ENCODE results near the gene PPP2R2B. TPM values are rescaled to one million over a fixed set of nuclear protein-coding genes. Genes with fewer than 3 reads are reported as not detected.

Gene PPP2R2B
- total RNA-seq, 2 experiments from 2014 or later: 5.3 to 8.7 TPM

DNA sequence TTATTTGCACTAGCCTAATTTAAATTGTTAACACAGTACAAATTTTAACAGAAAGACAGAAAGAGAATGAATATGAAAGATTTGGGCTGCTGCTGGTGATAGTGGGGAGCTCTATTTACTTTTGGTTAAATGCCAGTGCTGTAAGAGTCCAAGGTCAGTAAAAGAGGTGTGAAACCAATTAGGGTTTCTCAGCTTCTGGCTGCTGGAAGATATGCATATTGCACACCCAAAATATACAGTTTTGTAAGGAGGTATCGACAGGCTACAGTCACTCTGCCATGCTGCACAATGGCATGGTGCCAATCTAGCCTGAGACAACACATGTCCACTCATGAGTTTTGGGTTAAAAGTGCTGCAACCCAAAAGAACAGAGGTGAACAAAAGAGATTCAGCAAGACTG lies 79.3 kb downstream of the PPP2R2B start:
- Mint-ChIP-seq H3K36me3 (no peaks in the 10 kb centered on the region), H3K9me3 (no peaks in the 10 kb centered on the region), H3K27ac (no peak overlapping the region), H3K4me3 (no peak overlapping the region), H3K27me3 (peaks cover 3% of the 10 kb centered on the region), H3K4me1 (peaks cover 6% of the 10 kb centered on the region)
- DNase-seq: no peak
- POLR2A ChIA-PET: no interaction called here
- no peak for ATAC-seq (ENCODE audit: low read depth)

DNA sequence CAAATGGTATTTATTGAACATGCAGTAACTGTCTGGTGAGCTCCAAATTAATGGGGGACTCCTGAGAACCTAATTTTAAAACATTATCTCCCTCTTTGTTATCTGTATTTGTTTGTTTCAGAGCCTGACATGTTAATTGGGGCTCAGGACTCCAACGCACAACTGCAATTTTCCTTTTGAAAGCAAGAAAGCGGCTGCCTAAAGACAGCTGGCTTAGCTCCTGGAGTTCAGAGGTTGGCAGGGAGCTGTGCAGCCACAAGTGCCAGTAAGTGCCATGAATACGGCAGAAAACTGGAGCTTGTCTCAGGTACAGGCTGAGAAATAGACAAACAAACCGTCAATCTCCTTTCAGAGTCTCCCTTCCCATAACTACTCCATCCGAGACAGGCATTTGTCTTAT lies 80.9 kb downstream of the PPP2R2B start:
- Mint-ChIP-seq H3K4me1 (peaks cover 13% of the 10 kb centered on the region), H3K27ac (no peak overlapping the region), H3K27me3 (no peaks in the 10 kb centered on the region), H3K4me3 (no peak overlapping the region), H3K9me3 (peaks cover 2% of the 10 kb centered on the region), H3K36me3 (peaks cover 4% of the 10 kb centered on the region)
- ATAC-seq (ENCODE audit: low read depth) (no peak), DNase-seq (no peak)
- POLR2A ChIA-PET: no interaction called here

DNA sequence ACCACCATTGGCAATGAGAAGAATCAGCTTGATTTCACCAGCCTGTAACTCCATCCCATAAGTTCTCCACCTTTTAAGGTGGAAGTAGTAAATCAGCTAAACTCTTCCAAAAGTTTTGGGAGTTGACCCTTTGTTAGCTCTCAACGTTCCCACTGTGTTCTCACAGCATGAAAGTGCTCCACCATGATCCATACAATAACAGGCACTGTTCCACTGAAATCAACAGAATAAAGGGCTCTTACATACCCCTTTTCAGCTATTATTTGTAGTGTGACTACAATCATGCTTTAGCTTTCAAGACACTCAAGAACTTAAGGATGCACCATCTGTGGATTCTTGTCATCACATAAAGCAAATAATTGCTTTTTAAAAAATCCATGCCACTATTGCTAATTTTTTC lies 81.6 kb downstream of the PPP2R2B start:
- peaks cover 14% of the 10 kb centered on the region for H3K4me1 Mint-ChIP-seq
- H3K9me3 Mint-ChIP-seq: peaks cover 2% of the 10 kb centered on the region
- H3K4me3 Mint-ChIP-seq: no peak overlapping the region

DNA sequence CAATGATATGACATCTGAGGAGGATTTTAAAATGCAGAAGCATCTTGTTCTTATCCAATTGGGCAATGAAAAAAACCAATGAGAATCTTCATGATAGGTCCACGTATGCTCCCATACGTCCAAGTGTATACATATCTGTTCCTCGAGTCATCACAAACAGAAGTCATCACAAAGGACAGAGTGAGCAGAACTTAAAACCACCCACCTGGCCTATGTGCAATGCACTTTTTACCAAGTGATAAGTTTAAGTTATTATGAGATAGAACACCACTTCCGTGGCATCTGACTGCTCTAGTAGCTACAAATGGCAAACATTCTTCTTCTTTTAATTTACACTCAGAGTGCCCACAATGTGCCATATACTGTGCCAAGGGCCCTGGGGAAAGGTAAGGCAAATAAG lies 82.4 kb downstream of the PPP2R2B start:
- H3K27me3 Mint-ChIP-seq: no peaks in the 10 kb centered on the region
- no peak overlapping the region for H3K27ac Mint-ChIP-seq
- POLR2A ChIA-PET: no interaction called here
- H3K9me3 Mint-ChIP-seq: peaks cover 2% of the 10 kb centered on the region
- DNase-seq: no peak
- ATAC-seq (ENCODE audit: low read depth): no peak
- H3K4me3 Mint-ChIP-seq: no peak overlapping the region
- peaks cover 14% of the 10 kb centered on the region for H3K4me1 Mint-ChIP-seq
- peaks cover 8% of the 10 kb centered on the region for H3K36me3 Mint-ChIP-seq

More for the DNA sequence above, 81.6 kb downstream of the PPP2R2B start:
- no peak for DNase-seq
- no peak overlapping the region for H3K27ac Mint-ChIP-seq
- POLR2A ChIA-PET: no interaction called here
- ATAC-seq (ENCODE audit: low read depth): no peak
- peaks cover 8% of the 10 kb centered on the region for H3K36me3 Mint-ChIP-seq
- H3K27me3 Mint-ChIP-seq: no peaks in the 10 kb centered on the region

DNA sequence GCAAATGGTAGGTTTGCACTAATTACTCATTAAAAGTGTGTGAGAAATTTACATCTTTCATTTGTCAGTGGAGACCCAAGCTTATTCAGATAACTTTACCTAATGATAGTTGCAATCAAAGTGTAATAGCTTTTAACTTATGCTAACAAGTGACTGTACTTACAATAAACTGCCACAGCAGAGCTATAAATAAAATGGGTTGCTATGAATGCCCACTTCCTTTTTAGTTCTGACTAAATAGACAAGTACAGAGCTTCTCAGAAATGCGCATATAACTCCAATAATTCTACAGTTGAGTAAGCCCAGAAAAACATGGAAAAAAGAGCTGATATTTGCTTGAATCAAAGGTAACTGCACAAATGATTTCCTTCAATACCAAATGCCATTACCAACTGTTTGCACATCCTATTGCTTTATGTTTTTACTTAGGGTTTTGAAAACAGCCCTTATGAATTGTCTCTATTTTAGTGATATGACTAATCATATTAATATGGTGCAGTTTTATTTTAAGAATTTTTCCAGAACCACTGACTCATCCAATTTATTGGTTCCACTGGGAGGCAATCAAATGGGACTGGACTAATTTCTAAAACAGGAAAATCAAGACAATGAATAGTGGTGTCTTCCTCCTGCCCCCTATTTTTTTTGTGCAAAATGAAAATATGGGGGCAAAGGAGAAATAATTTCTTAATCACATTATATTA lies 84.1 kb downstream of the PPP2R2B start:
- POLR2A ChIA-PET: interaction anchor here (1.1 kb wide), 1 partner anchor 42 kb away, joined by 5 read pairs; no protein-coding TSS in a partner anchor
- H3K9me3 Mint-ChIP-seq: peaks cover 4% of the 10 kb centered on the region

DNA sequence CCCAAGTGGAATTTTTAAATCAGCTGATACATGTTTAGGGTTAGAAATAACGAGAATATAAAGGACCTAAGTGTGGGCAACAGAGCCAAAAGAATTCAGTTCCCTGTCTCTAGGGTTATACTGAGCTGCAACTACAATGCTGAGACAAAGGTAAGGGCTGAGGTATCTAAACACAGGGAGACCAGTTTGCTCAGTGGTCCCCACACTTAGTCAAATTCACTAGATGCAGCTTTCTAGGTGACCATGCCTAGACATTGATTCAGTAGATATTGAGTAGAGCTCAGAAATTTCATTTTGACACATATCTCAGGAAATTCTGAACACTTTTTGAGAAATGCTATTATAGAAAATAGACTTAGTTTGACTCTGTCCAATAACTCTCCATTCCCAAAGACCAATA lies 84.8 kb downstream of the PPP2R2B start:
- Mint-ChIP-seq H3K27ac (peak overlapping the region; percentile 79), H3K36me3 (peaks cover 8% of the 10 kb centered on the region), H3K4me3 (peak overlapping the region; percentile 42), H3K9me3 (peaks cover 5% of the 10 kb centered on the region), H3K27me3 (peaks cover 3% of the 10 kb centered on the region), H3K4me1 (peaks cover 17% of the 10 kb centered on the region)
- DNase-seq (no peak), ATAC-seq (ENCODE audit: low read depth) (no peak)
- POLR2A ChIA-PET: interaction anchor here (0.6 to 1.1 kb wide), 2 partner anchors 41 to 66 kb away, joined by 3 to 5 read pairs; no protein-coding TSS in a partner anchor

More for the DNA sequence above, 84.1 kb downstream of the PPP2R2B start:
- ATAC-seq (ENCODE audit: low read depth) (peak; percentile 91), DNase-seq (no peak)
- Mint-ChIP-seq H3K27me3 (peaks cover 2% of the 10 kb centered on the region), H3K36me3 (peaks cover 8% of the 10 kb centered on the region), H3K4me3 (peak overlapping the region; percentile 42), H3K27ac (peak overlapping the region; percentile 79), H3K4me1 (peaks cover 17% of the 10 kb centered on the region)

DNA sequence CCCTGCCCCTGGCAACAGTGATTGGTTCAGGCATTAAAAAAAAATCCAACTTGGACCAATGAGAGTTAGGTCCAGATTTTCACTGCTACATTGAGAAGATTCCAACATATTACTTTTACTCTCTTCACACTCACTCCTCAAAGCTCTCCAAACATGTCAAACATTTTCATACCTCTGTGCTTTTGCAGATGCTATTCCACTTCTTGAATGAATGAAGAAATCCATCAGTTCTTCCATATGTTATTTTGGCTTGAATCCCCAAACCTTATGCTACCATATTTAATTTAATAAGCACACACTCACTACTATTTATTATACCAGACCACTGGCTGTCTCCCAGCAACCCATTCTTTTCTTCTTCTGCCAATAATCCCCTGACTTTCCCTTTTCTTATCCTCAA lies 87.1 kb downstream of the PPP2R2B start:
- ATAC-seq (ENCODE audit: low read depth): no peak
- Mint-ChIP-seq H3K36me3 (peaks cover 10% of the 10 kb centered on the region), H3K27me3 (peaks cover 3% of the 10 kb centered on the region), H3K4me3 (no peak overlapping the region), H3K9me3 (peaks cover 5% of the 10 kb centered on the region), H3K4me1 (peaks cover 18% of the 10 kb centered on the region), H3K27ac (no peak overlapping the region)
- no peak for DNase-seq
- POLR2A ChIA-PET: no interaction called here

DNA sequence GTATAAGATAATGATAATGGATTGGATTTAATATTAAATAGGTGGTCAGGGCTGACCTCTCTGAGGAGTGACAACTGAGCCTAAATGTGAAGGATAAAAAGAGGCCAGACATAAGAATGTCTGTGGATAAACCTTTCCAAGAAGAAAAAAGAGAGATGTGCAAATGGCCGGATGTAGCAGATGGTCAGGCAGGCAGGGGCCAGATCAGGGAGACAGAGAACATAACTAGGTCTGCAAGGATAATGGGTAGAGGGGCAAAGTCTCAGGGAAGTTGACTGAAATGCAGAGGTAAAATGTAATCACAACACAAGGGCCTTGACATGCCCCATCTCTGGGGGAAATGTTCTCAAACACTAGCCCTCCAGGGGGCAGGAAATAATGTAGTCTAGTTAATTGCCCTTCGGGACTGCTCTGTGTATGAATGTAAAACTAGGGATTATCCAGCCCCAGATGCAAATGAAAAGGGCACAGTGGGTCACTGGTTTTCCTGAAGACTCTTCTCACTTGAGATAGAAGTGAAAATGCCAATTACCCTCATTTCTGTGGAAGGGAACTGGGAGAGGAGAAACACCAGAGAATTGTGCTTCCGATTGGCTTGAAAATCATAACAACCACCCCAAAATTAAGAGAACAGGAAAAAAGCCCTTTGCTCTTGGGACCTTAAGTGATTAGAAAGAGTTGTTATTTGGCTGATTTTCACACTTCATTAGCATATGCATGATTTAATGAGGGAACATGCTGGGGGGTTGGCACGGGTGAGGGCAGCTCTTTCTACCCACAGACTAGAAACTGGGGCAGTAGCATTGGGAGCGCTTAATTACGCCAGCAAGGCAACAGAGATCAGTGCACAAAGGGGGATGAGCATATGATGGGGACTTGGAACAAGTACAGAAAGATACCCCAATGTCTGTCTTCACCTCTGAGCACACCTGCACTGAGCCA lies 88.6 kb downstream of the PPP2R2B start:
- H3K4me3 Mint-ChIP-seq: no peak overlapping the region
- H3K4me1 Mint-ChIP-seq: peaks cover 25% of the 10 kb centered on the region
- ATAC-seq (ENCODE audit: low read depth) (no peak), DNase-seq (no peak)
- H3K36me3 Mint-ChIP-seq: peaks cover 10% of the 10 kb centered on the region
- peaks cover 5% of the 10 kb centered on the region for H3K9me3 Mint-ChIP-seq
- POLR2A ChIA-PET: no interaction called here
- H3K27ac Mint-ChIP-seq: no peak overlapping the region
- H3K27me3 Mint-ChIP-seq: peaks cover 3% of the 10 kb centered on the region

DNA sequence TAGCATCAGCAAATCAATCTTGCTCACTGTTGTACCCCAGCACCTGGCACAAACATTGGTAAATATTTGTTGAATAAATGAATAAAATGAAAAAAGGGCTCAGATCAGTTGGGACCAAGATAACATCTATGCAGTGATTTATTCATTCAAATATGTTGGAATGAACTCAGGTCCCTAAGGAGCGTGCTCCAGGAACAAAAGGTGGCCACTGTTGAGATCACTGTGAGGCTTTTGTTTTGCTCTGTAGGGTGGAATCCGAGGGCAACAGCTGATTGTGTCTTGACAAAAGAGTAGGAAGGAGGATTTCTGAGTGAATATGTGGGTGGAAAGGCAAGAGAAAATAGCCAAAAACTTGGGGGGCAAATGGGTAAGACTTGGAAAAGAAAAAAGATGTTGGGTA lies 89.7 kb downstream of the PPP2R2B start:
- Mint-ChIP-seq H3K27me3 (peaks cover 3% of the 10 kb centered on the region), H3K4me3 (no peak overlapping the region), H3K4me1 (peaks cover 18% of the 10 kb centered on the region), H3K36me3 (peaks cover 10% of the 10 kb centered on the region), H3K27ac (no peak overlapping the region), H3K9me3 (peaks cover 5% of the 10 kb centered on the region)
- DNase-seq (no peak), ATAC-seq (ENCODE audit: low read depth) (no peak)
- POLR2A ChIA-PET: no interaction called here

DNA sequence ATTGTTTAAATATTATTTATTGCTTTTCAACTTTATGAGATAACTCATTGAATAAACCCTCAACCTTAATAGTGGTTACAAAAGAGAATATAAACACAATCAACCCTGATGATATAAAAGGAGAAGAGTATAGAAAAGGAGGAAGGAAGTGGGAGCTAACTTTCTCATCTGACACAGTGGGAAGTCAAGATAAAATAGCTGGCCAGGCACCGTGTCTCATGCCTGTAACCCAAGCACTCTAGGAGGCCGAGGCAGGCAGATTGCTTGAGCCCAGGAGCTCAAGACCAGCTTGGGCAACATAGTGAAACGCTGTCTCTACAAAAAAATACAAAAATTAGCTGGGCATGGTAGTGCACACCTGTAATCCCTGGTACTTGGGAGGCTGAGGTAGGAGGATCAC lies 93.5 kb downstream of the PPP2R2B start:
- H3K36me3 Mint-ChIP-seq: peaks cover 8% of the 10 kb centered on the region

DNA sequence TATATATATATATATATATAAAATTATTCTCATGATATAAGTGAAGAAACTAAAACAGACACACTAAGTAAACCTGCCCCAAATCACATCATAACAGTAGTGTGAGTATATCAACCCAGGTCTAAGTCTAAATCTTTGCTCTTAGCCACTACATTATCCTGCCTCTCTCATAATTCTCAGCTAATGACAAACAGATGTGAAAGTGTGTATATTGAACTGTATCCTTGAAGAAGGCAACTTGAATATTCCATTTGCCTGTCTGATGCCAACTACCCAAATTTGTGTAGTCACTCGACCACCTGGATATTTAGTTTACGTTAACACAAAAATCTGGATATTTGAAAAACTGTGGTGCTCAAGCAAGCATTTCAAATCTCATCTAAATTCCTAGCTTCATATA lies 97.4 kb downstream of the PPP2R2B start:
- no peak overlapping the region for H3K27ac Mint-ChIP-seq
- H3K4me1 Mint-ChIP-seq: peaks cover 6% of the 10 kb centered on the region
- ATAC-seq (ENCODE audit: low read depth) (no peak), DNase-seq (no peak)
- H3K27me3 Mint-ChIP-seq: peaks cover 2% of the 10 kb centered on the region
- POLR2A ChIA-PET: interaction anchor here (0.7 kb wide), 1 partner anchor 21 kb away, joined by 3 read pairs; no protein-coding TSS in a partner anchor
- no peak overlapping the region for H3K4me3 Mint-ChIP-seq
- H3K9me3 Mint-ChIP-seq: peaks cover 3% of the 10 kb centered on the region
- H3K36me3 Mint-ChIP-seq: peaks cover 6% of the 10 kb centered on the region

More for the DNA sequence above, 93.5 kb downstream of the PPP2R2B start:
- DNase-seq (no peak), ATAC-seq (ENCODE audit: low read depth) (no peak)
- Mint-ChIP-seq H3K27me3 (peaks cover 5% of the 10 kb centered on the region), H3K9me3 (peaks cover 6% of the 10 kb centered on the region), H3K4me3 (no peak overlapping the region), H3K4me1 (peaks cover 10% of the 10 kb centered on the region), H3K27ac (no peak overlapping the region)
- POLR2A ChIA-PET: no interaction called here

DNA sequence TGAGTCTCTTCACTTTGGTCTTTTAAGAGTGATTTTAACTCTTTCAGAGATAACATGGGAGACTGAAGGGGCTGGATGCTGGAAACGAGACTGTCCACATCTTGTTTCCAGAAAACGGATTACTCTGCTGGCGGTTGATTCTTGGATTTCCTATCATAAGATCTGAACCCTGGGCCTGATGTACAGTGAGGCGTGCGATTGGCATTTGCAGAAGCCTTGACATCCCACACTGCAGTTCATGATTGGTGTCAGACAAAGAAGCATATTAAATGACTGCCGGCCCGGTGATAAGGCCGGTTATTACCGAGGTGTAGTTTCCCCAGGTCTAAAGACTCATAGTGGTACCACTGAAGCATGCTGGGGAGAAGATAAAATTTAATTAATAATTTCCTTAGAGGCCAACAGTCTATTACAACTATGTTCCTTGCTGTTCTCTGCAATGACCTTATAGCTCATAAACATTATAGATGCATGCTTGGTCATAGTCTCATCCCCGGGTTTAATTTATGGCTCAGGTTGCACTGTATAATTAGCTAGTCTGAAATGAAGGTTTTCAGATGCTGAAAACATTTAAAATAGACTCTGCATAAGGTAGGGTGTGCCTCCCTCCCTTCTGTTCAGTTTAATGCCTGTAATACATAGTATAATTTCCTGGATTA lies 99.2 kb downstream of the PPP2R2B start:
- ATAC-seq (ENCODE audit: low read depth): no peak
- POLR2A ChIA-PET: no interaction called here
- Mint-ChIP-seq H3K4me3 (no peak overlapping the region), H3K36me3 (peaks cover 7% of the 10 kb centered on the region), H3K27ac (no peak overlapping the region), H3K9me3 (peaks cover 6% of the 10 kb centered on the region), H3K27me3 (peaks cover 2% of the 10 kb centered on the region), H3K4me1 (no peaks in the 10 kb centered on the region)
- no peak for DNase-seq

DNA sequence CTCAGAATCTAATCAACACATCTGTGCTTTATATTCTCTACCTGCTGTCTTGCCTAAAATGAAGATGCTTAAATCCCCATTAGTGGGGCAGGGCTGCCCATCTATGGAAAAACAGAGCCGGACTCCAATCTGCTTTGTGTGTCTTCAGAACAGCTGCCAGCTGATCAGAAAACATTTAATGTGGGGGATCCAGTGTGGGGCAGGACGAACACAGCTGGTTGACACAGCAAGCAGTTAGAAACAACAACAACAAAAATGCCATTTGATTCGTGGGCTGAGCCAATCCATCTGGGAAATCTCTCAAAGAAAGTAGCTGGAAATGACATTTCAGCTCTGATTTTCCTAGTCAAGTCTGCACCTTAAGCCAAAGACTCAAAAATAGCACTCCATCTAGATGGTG lies 99.8 kb downstream of the PPP2R2B start:
- H3K27ac Mint-ChIP-seq: no peak overlapping the region
- POLR2A ChIA-PET: no interaction called here
- ATAC-seq (ENCODE audit: low read depth) (no peak), DNase-seq (no peak)
- no peak overlapping the region for H3K4me3 Mint-ChIP-seq
- peaks cover 7% of the 10 kb centered on the region for H3K36me3 Mint-ChIP-seq
- H3K4me1 Mint-ChIP-seq: no peaks in the 10 kb centered on the region
- H3K9me3 Mint-ChIP-seq: peaks cover 9% of the 10 kb centered on the region
- peaks cover 2% of the 10 kb centered on the region for H3K27me3 Mint-ChIP-seq
